NB4 (cell line): ENCODE measurements around the gene KCNIP4.

Experiments used
- CTCF ChIP-seq: IDR thresholded peaks from one replicate; pipeline ENCODE4 v1.5.1; 2012; ENCODE audit warnings: low read depth, low read length
- MYC ChIP-seq: IDR thresholded peaks from 2 replicates; pipeline ENCODE4 v1.6.1; 2011; ENCODE audit warnings: low read depth, low read length
- POLR2A ChIP-seq: IDR thresholded peaks from 2 replicates; pipeline ENCODE4 v1.6.1; 2011; ENCODE audit warnings: mild to moderate bottlenecking; ENCODE audit not compliant: insufficient read length; ENCODE audit errors: extremely low read depth

GRCh38 chr4:21819086-21819485 lies 129.5 kb downstream of the KCNIP4 start:
- TF ChIP-seq CTCF = no peak
- no peak for TF ChIP-seq POLR2A
- no peak for TF ChIP-seq MYC
